PC-3 (cell line): ENCODE data around the gene CCDC167. TPM values are rescaled to one million over a fixed set of nuclear protein-coding genes. Genes with fewer than 3 reads are reported as not detected.

Experiments
- ATAC-seq: fragments of 200-7000 bp; cut with Tn5 transposase; 2 replicates; pipeline ENCODE4 v1.9.1; 2020; ENCODE audit warnings: mild to moderate bottlenecking, moderate library complexity
- BruUV-seq: library from RNA; stranded (reverse); fragments of 400-500 nt; replicated peaks from 2 replicates; lab custom pipeline; 2021; lab: Mats Ljungman, UMichigan
- CTCF ChIA-PET: fragments of 300-600 bp; sonication (Branson Sonifier 250); formaldehyde crosslinking; loops from one replicate; lab custom pipeline; 2022; ENCODE audit warnings: antibody characterized with exemption; lab: Charles Lee
- POLR2A ChIA-PET: fragments of 300-600 bp; sonication (Branson Sonifier 250); formaldehyde crosslinking; loops from one replicate; lab custom pipeline; 2022; ENCODE audit warnings: antibody characterized with exemption; ENCODE audit not compliant: unreplicated experiment; lab: Charles Lee
- DNase-seq: peaks from one replicate; pipeline ENCODE4 v3.0.0-alpha.2; 2015
- H2AFZ ChIP-seq: fragments of 300-600 bp; sonication (generic); 2 replicates; pipeline ENCODE4 v1.6.0; 2016; ENCODE audit warnings: antibody characterized with exemption, low read length
- H3F3A ChIP-seq: fragments of 300-600 bp; sonication (generic); one replicate; pipeline ENCODE4 v1.6.0; 2017; ENCODE audit warnings: antibody characterized with exemption, low read length, control low read depth, mild to moderate bottlenecking; ENCODE audit not compliant: unreplicated experiment
- H3K27ac ChIP-seq: fragments of 300-600 bp; sonication (generic); 2 replicates; pipeline ENCODE4 v1.5.1; 2016; ENCODE audit warnings: mild to moderate bottlenecking, low read length
- H3K27me3 ChIP-seq: fragments of 300-600 bp; sonication (generic); 2 replicates; pipeline ENCODE4 v1.6.1; 2016; ENCODE audit warnings: low read length, mixed read lengths
- H3K36me3 ChIP-seq: fragments of 300-600 bp; sonication (generic); 2 replicates; pipeline ENCODE4 v1.6.1; 2016; ENCODE audit warnings: low read depth, mixed run types, low read length, mixed read lengths
- H3K4me1 ChIP-seq: fragments of 300-600 bp; sonication (generic); 2 replicates; pipeline ENCODE4 v1.5.1; 2016; ENCODE audit warnings: low read length; ENCODE audit not compliant: insufficient read depth
- H3K4me2 ChIP-seq: fragments of 300-600 bp; sonication (generic); 2 replicates; pipeline ENCODE4 v1.6.0; 2016; ENCODE audit warnings: low read length
- H3K4me3 ChIP-seq: fragments of 300-600 bp; sonication (generic); 2 replicates; pipeline ENCODE4 v1.5.1; 2016; ENCODE audit warnings: mild to moderate bottlenecking, low read length, mixed read lengths
- H3K79me2 ChIP-seq: fragments of 300-600 bp; sonication (generic); 2 replicates; pipeline ENCODE4 v1.6.1; 2017; ENCODE audit warnings: low read length, mixed read lengths
- H3K9ac ChIP-seq: fragments of 300-600 bp; sonication (generic); 2 replicates; pipeline ENCODE4 v1.6.0; 2016; ENCODE audit warnings: mild to moderate bottlenecking, low read length
- H3K9me2 ChIP-seq: fragments of 300-600 bp; sonication (generic); replicated peaks from 2 replicates; pipeline ENCODE4 v1.6.1; 2016; ENCODE audit warnings: mixed run types, low read length, mixed read lengths
- H3K9me3 ChIP-seq: fragments of 300-600 bp; sonication (generic); 2 replicates; pipeline ENCODE4 v1.6.1; 2016; ENCODE audit warnings: low read length, mixed read lengths
- H4K20me1 ChIP-seq: fragments of 300-600 bp; sonication (generic); 2 replicates; pipeline ENCODE4 v1.6.1; 2016; ENCODE audit warnings: low read length, mixed read lengths
- EZH2 ChIP-seq: fragments of 300-600 bp; sonication (generic); IDR thresholded peaks from one replicate; pipeline ENCODE4 v1.6.1; 2017; ENCODE audit warnings: antibody characterized with exemption, mild to moderate bottlenecking, low read length; ENCODE audit not compliant: unreplicated experiment
- EZH2phosphoT487 ChIP-seq: fragments of 300-600 bp; sonication (generic); IDR thresholded peaks from 2 replicates; pipeline ENCODE4 v1.6.1; 2018; ENCODE audit warnings: mild to moderate bottlenecking, antibody characterized with exemption, low read length, borderline replicate concordance
- intact Hi-C: fragments of 100-400 bp; cut with micrococcal nuclease; formaldehyde crosslinking; loops from 2 replicates; pipeline ENCODE4 v1.9.0; 2023
- total RNA-seq: library from RNA; depleted of rRNA; stranded (reverse); fragments of >200 nt; gene quantifications from 2 replicates; pipeline ENCODE4 v1.2.3, GENCODE V29; 2014
- TF ChIP-seq, protein P1 (sequence below): fragments of 300-600 bp; sonication (generic); conservative IDR thresholded peaks from 2 replicates; pipeline ENCODE4 v1.5.1; 2017; ENCODE audit warnings: antibody characterized with exemption, low read depth, mild to moderate bottlenecking, low read length

The CCDC167 gene
- total RNA-seq, 1 experiment from 2014 or later: 56.9 TPM

DNA sequence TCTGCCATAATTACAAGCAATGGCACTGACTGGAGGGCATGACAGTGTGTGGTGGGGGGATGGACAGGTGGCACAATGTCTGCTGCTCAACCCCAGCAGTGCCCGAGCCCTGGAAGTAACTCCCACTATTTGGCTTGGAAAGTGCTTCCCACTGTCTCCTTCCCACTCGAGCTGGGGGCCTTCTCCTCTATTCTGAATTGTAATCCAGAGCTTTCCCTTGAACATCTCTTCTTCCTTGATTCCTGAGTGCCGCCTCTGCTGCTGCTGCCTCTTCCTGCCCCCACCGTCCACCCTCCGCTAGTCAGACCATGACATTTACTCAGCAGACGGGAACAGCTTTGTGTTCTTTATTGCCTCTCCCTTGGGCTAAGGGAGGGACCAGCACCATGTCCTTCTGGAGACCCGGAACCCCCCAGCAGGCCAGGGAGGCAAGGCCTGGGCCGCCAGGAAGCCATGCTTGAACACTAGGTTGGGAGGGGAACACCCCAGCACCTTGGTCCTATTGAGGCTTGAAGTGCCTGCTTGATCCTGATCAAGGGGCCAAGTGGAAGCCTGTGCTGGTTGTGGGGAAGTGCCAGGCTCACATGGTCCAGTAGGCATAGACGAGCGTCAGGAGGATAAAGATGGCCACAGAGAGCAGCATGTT is 17.0 kb downstream of the CCDC167 start:
- no peak overlapping the region for H3K9ac ChIP-seq
- H3K27ac ChIP-seq: no peak overlapping the region
- no peak overlapping the region for H3K4me2 ChIP-seq
- H3K36me3 ChIP-seq: peaks cover 15% of the 10 kb centered on the region; the same call in 1 of the 2 replicates
- ATAC-seq (no peak), DNase-seq (no peak)
- no peaks in the 10 kb centered on the region for H3F3A ChIP-seq
- H3K9me3 ChIP-seq: no peaks in the 10 kb centered on the region
- H3K9me2 ChIP-seq: no peaks in the 10 kb centered on the region
- H2AFZ ChIP-seq: no peak overlapping the region
- no peak overlapping the region for H3K4me3 ChIP-seq
- intact Hi-C loops: loop anchor here (5.0 to 10.0 kb wide), 2 partner anchors 85 to 98 kb away; no protein-coding TSS in a partner anchor
- TF ChIP-seq, protein P1, sequence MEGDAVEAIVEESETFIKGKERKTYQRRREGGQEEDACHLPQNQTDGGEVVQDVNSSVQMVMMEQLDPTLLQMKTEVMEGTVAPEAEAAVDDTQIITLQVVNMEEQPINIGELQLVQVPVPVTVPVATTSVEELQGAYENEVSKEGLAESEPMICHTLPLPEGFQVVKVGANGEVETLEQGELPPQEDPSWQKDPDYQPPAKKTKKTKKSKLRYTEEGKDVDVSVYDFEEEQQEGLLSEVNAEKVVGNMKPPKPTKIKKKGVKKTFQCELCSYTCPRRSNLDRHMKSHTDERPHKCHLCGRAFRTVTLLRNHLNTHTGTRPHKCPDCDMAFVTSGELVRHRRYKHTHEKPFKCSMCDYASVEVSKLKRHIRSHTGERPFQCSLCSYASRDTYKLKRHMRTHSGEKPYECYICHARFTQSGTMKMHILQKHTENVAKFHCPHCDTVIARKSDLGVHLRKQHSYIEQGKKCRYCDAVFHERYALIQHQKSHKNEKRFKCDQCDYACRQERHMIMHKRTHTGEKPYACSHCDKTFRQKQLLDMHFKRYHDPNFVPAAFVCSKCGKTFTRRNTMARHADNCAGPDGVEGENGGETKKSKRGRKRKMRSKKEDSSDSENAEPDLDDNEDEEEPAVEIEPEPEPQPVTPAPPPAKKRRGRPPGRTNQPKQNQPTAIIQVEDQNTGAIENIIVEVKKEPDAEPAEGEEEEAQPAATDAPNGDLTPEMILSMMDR: no peak
- TF ChIP-seq EZH2phosphoT487 (no peak), EZH2 (no peak)
- ChIA-PET POLR2A (no interaction called here), CTCF (no interaction called here)
- no peaks in the 10 kb centered on the region for H3K27me3 ChIP-seq
- no peaks in the 10 kb centered on the region for H4K20me1 ChIP-seq
- H3K4me1 ChIP-seq: no peaks in the 10 kb centered on the region
- no peaks in the 10 kb centered on the region for H3K79me2 ChIP-seq
- BruUV-seq: TSS peak; percentile 15

DNA sequence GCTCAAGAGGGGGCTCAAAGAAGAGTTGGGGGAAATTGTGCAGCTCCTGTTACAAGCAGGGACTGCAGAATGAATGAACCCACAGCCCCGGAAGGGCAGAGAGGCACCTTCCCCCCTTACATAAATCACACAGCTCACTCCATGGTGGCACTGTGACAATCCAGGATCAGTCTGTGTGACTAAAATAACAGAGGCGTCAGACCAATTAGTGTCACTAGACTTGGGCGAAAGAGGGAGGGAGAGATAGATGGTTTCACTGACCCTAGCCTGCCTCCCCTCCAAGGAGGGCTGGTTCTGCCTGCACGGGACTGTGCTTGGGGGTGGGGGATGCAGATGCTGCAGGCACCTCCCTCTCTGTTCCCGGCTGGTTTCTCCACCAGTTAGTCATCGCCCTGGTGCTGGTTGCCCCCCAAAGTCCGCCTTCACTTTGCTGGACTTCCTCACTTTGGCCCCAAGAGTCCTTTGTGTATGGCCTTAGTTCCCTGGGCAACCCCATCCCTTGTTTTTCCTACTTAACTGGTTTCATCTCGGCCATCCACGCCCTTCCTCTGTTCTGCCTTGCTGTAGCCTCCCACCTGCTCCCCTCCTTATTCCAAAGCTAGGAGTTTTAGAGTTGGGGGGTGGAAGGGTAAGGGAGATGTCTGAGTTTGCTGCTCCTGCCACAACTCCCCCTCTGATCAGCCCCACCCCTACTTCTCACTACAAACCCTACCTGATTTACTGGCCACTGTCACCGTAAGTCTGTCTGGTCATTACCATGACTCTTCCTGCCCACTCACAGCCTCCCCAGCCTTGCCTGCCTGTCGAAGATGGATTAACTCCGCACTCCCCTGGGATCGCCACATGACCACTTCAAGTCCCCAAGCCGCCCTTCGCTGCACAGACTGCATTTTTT is 17.7 kb downstream of the CCDC167 start:
- Histone ChIP-seq H4K20me1 (no peaks in the 10 kb centered on the region), H3K9ac (no peak overlapping the region), H3K9me2 (no peaks in the 10 kb centered on the region), H3K9me3 (no peaks in the 10 kb centered on the region), H3K79me2 (no peaks in the 10 kb centered on the region), H3F3A (no peaks in the 10 kb centered on the region), H3K27ac (no peak overlapping the region), H2AFZ (no peak overlapping the region), H3K36me3 (peaks cover 15% of the 10 kb centered on the region; the same call in 1 of the 2 replicates), H3K4me1 (no peaks in the 10 kb centered on the region), H3K27me3 (no peaks in the 10 kb centered on the region), H3K4me2 (no peak overlapping the region), H3K4me3 (no peak overlapping the region)
- DNase-seq: no peak
- ChIA-PET CTCF (no interaction called here), POLR2A (no interaction called here)
- no TSS peak for BruUV-seq
- intact Hi-C loops: loop anchor here (5.0 to 10.0 kb wide), 2 partner anchors 85 to 97 kb away; no protein-coding TSS in a partner anchor
- ATAC-seq: no peak
- TF ChIP-seq EZH2phosphoT487 (no peak), EZH2 (no peak)
- TF ChIP-seq, protein P1: no peak
